GM23338 (cell line): Measurements from ENCODE around the gene INSRR. TPM values are rescaled to one million over a fixed set of nuclear protein-coding genes. Genes with fewer than 3 reads are reported as not detected.

Experiments
- ATAC-seq: fragments of 200-7000 bp; cut with Tn5 transposase; 3 replicates; pipeline ENCODE4 v1.9.1; 2020
- DNase-seq: peaks from one replicate; pipeline ENCODE4 v3.0.0-alpha.2; 2015; ENCODE audit warnings: low spot score
- H2AFZ ChIP-seq: fragments of 200-600 bp; sonication (generic); 2 replicates; pipeline ENCODE4 v1.8.0; 2016; ENCODE audit warnings: antibody characterized with exemption, mild to moderate bottlenecking, moderate library complexity
- H3F3A ChIP-seq: fragments of 200-600 bp; sonication (generic); replicated peaks from 2 replicates; pipeline ENCODE4 v1.8.0; 2017; ENCODE audit warnings: antibody characterized with exemption, mixed run types, low read depth
- H3K27ac ChIP-seq: fragments of 200-600 bp; sonication (generic); 2 replicates; pipeline ENCODE4 v1.6.1; 2016; ENCODE audit warnings: low read depth
- H3K27me3 ChIP-seq: fragments of 200-600 bp; sonication (generic); 2 replicates; pipeline ENCODE4 v1.8.0; 2016; ENCODE audit warnings: mild to moderate bottlenecking, mixed run types, moderate library complexity; ENCODE audit not compliant: insufficient read depth
- H3K36me3 ChIP-seq: fragments of 200-600 bp; sonication (generic); 2 replicates; pipeline ENCODE4 v1.8.0; 2016; ENCODE audit warnings: mild to moderate bottlenecking; ENCODE audit not compliant: insufficient read depth
- H3K4me1 ChIP-seq: fragments of 200-600 bp; sonication (generic); 2 replicates; pipeline ENCODE4 v1.8.0; 2016; ENCODE audit warnings: mild to moderate bottlenecking, moderate library complexity; ENCODE audit not compliant: insufficient read depth
- H3K4me2 ChIP-seq: fragments of 200-600 bp; sonication (generic); 2 replicates; pipeline ENCODE4 v1.7.1; 2017; ENCODE audit warnings: mixed run types
- H3K4me3 ChIP-seq: fragments of 200-600 bp; sonication (generic); 2 replicates; pipeline ENCODE4 v1.6.1; 2016; ENCODE audit warnings: mixed run types
- H3K79me2 ChIP-seq: fragments of 200-600 bp; sonication (generic); replicated peaks from 2 replicates; pipeline ENCODE4 v1.8.0; 2017; ENCODE audit warnings: mild to moderate bottlenecking; ENCODE audit not compliant: insufficient read depth
- H3K9me2 ChIP-seq: fragments of 200-600 bp; sonication (generic); 2 replicates; pipeline ENCODE4 v1.8.0; 2017; ENCODE audit not compliant: insufficient read depth
- H4K20me1 ChIP-seq: fragments of 200-600 bp; sonication (generic); replicated peaks from 2 replicates; pipeline ENCODE4 v1.8.0; 2017; ENCODE audit warnings: mild to moderate bottlenecking; ENCODE audit not compliant: insufficient read depth
- H3K27ac Mint-ChIP-seq: 2 replicates; pipeline ENCODE4 v1.8.0; 2020; ENCODE audit warnings: inconsistent platforms, mild to moderate bottlenecking, moderate library complexity, mixed read lengths
- H3K27me3 Mint-ChIP-seq: 3 replicates; pipeline ENCODE4 v1.8.0; 2022; ENCODE audit warnings: low read depth, mild to moderate bottlenecking, moderate library complexity, mixed read lengths, inconsistent platforms; ENCODE audit not compliant: insufficient read depth, poor library complexity
- H3K36me3 Mint-ChIP-seq: 3 replicates; pipeline ENCODE4 v1.8.0; 2021; ENCODE audit warnings: low read depth, mild to moderate bottlenecking, inconsistent platforms, moderate library complexity, mixed read lengths
- H3K4me1 Mint-ChIP-seq: 3 replicates; pipeline ENCODE4 v1.8.0; 2020; ENCODE audit warnings: mild to moderate bottlenecking, inconsistent platforms, mixed read lengths
- H3K4me3 Mint-ChIP-seq: 3 replicates; pipeline ENCODE4 v1.8.0; 2021; ENCODE audit warnings: moderate library complexity, mild to moderate bottlenecking, inconsistent platforms, mixed read lengths
- H3K9me3 Mint-ChIP-seq: 3 replicates; pipeline ENCODE4 v1.8.0; 2020; ENCODE audit warnings: moderate library complexity, mild to moderate bottlenecking, inconsistent platforms, mixed read lengths
- CTCF ChIP-seq, 2 experiments: fragments of 200-600 bp in 1 of 2; sonication (generic) in 1 of 2; conservative IDR thresholded peaks; 2 replicates each; pipeline versions ENCODE4 v1.5.1 to v1.6.1; 2016 to 2017; ENCODE audit warnings: antibody characterized with exemption in 2 of 2, low read depth in 2 of 2, mild to moderate bottlenecking in 2 of 2, moderate library complexity in 1 of 2
- ETS1 ChIP-seq: IDR thresholded peaks from 2 replicates; pipeline ENCODE4 v1.6.1; 2016; ENCODE audit warnings: antibody characterized with exemption
- EZH2 ChIP-seq: fragments of 200-600 bp; sonication (generic); IDR thresholded peaks from one replicate; pipeline ENCODE4 v1.8.0; 2017; ENCODE audit warnings: antibody characterized with exemption, mild to moderate bottlenecking, low read depth; ENCODE audit not compliant: unreplicated experiment
- EZH2phosphoT487 ChIP-seq: fragments of 200-600 bp; sonication (generic); IDR thresholded peaks from one replicate; pipeline ENCODE4 v1.8.1; 2018; ENCODE audit warnings: antibody characterized with exemption; ENCODE audit not compliant: unreplicated experiment
- NANOG ChIP-seq: IDR thresholded peaks from 2 replicates; pipeline ENCODE4 v1.6.1; 2016; ENCODE audit warnings: antibody characterized with exemption, borderline replicate concordance
- POLR2AphosphoS5 ChIP-seq: IDR thresholded peaks from 2 replicates; pipeline ENCODE4 v1.6.1; 2016; ENCODE audit warnings: antibody characterized with exemption, low read depth
- REST ChIP-seq: IDR thresholded peaks from one replicate; pipeline ENCODE4 v1.6.1; 2018; ENCODE audit warnings: antibody characterized with exemption; ENCODE audit not compliant: unreplicated experiment
- STAT1 ChIP-seq: IDR thresholded peaks from one replicate; pipeline ENCODE4 v1.6.1; 2016; ENCODE audit warnings: antibody characterized with exemption; ENCODE audit not compliant: unreplicated experiment
- ZNF114 ChIP-seq: fragments of 250-450 bp; sonication (Bioruptor Pico); IDR thresholded peaks from 2 replicates; pipeline ENCODE4 v1.5.0; 2020; ENCODE audit warnings: mild to moderate bottlenecking, moderate library complexity
- ZNF331 ChIP-seq: fragments of 250-450 bp; sonication (Bioruptor Pico); IDR thresholded peaks from 2 replicates; pipeline ENCODE4 v1.5.0; 2020; ENCODE audit warnings: low read depth, mild to moderate bottlenecking, moderate library complexity
- polyA plus RNA-seq: library from polyadenylated mRNA; unstranded; fragments of >200 nt; fragmentation: Nextera tagmentation; extraction: Ambion mirVana; gene quantifications from 2 replicates; pipeline ENCODE4 v1.2.1, GENCODE V29; 2016
- total RNA-seq: library from RNA; depleted of rRNA; stranded (reverse); fragments of >200 nt; shearing (Covaris generic); gene quantifications from 2 replicates; pipeline ENCODE4 v1.2.3, GENCODE V29; 2014

The INSRR gene
- total and polyA plus RNA-seq, 2 experiments from 2014 or later = not detected

- Histone ChIP-seq H3K36me3 (no peaks in the 10 kb centered on the region), H3F3A (no peaks in the 10 kb centered on the region), H3K79me2 (no peaks in the 10 kb centered on the region), H3K9me2 (no peaks in the 10 kb centered on the region), H3K4me2 (no peak overlapping the region), H4K20me1 (no peaks in the 10 kb centered on the region), H3K4me1 (peaks cover 9% of the 10 kb centered on the region; the same call in 1 of the 2 replicates), H3K4me3 (no peak overlapping the region), H3K27ac (no peak overlapping the region), H2AFZ (no peak overlapping the region), H3K27me3 (peaks cover 38% of the 10 kb centered on the region)
- TF ChIP-seq EZH2phosphoT487 (no peak), CTCF (conservative IDR thresholded peaks at IDR 0.05; ENCODE audit: low read depth in 2 of 2) (peak in 1 of 2 experiments; percentile 39; a peak in 2 of 4 replicates)
- H3K36me3 Mint-ChIP-seq = no peaks in the 10 kb centered on the region
- peaks cover under 1% of the 10 kb centered on the region; the same call in 1 of the 3 replicates for H3K9me3 Mint-ChIP-seq
- H3K4me1 Mint-ChIP-seq = peaks cover 22% of the 10 kb centered on the region
- H3K27ac Mint-ChIP-seq = no peak overlapping the region
- ATAC-seq (peak; percentile 14; the same call in 2 of the 3 replicates), DNase-seq (no peak)
- H3K4me3 Mint-ChIP-seq = no peak overlapping the region
- peaks cover 30% of the 10 kb centered on the region for H3K27me3 Mint-ChIP-seq
These were observed 9.4 kb upstream of the INSRR start for GRCh38 chr1:156868341-156868740.

GRCh38 chr1:156866249-156866909, 7.5 kb upstream of the INSRR start:
- H3F3A ChIP-seq = no peaks in the 10 kb centered on the region
- no peak overlapping the region; the same call in 2 of the 3 replicates for H3K4me3 Mint-ChIP-seq
- peak overlapping the region; percentile 57; the same call in 1 of the 2 replicates for H3K4me2 ChIP-seq
- no peaks in the 10 kb centered on the region for H3K36me3 ChIP-seq
- no peak overlapping the region for H2AFZ ChIP-seq
- H3K27me3 ChIP-seq = peaks cover 58% of the 10 kb centered on the region
- no peak overlapping the region for H3K4me3 ChIP-seq
- no peak overlapping the region for H3K27ac Mint-ChIP-seq
- DNase-seq (no peak), ATAC-seq (peak; percentile 50)
- peaks cover 47% of the 10 kb centered on the region for H3K27me3 Mint-ChIP-seq
- peaks cover 5% of the 10 kb centered on the region; the same call in 1 of the 2 replicates for H4K20me1 ChIP-seq
- no peaks in the 10 kb centered on the region for H3K9me2 ChIP-seq
- peaks cover 9% of the 10 kb centered on the region; the same call in 1 of the 2 replicates for H3K4me1 ChIP-seq
- H3K9me3 Mint-ChIP-seq = peaks cover 3% of the 10 kb centered on the region; the same call in 1 of the 3 replicates
- no peaks in the 10 kb centered on the region for H3K79me2 ChIP-seq
- no peak overlapping the region for H3K27ac ChIP-seq
- H3K36me3 Mint-ChIP-seq = no peaks in the 10 kb centered on the region
- peaks cover 25% of the 10 kb centered on the region for H3K4me1 Mint-ChIP-seq
- TF ChIP-seq ETS1 = no peak
- no peak for TF ChIP-seq REST
- no peak for TF ChIP-seq POLR2AphosphoS5
- TF ChIP-seq EZH2phosphoT487 = no peak
- TF ChIP-seq CTCF (conservative IDR thresholded peaks at IDR 0.05; ENCODE audit: low read depth in 2 of 2) = no peak
- TF ChIP-seq ZNF114 = no peak
- TF ChIP-seq EZH2 = no peak
- TF ChIP-seq STAT1 = no peak
- TF ChIP-seq NANOG = no peak
- TF ChIP-seq ZNF331 (CRISPR knock-in tag) = no peak
